Heart right ventricle (tissue), 16 donors: Measurements from ENCODE around the gene PTPN9. TPM values are rescaled to one million over a fixed set of nuclear protein-coding genes. Genes with fewer than 3 reads are reported as not detected.
"Not testable (repeated sequence)": the region's sequence is repeated elsewhere in the genome, so short reads cannot be mapped to it uniquely, and the experiment has no call there.

Experiments
- ATAC-seq, 8 donors: fragments of 200-7000 bp; cut with Tn5 transposase; one replicate each; pipeline ENCODE4 v1.9.1; 2020; ENCODE audit warnings: mild to moderate bottlenecking in 8 of 8, moderate library complexity in 8 of 8, moderate number of reproducible peaks in 1 of 8
- DNase-seq, 2 donors: peaks; one replicate each; pipeline ENCODE4 v3.0.0-alpha.2; 2020
- H3K27ac ChIP-seq, 10 donors: fragments of 200-600 bp; sonication (generic) in 2 of 10; one replicate each; pipeline versions ENCODE4 v1.5.0 to v1.8.0; 2020 to 2022; ENCODE audit warnings: mild to moderate bottlenecking in 3 of 10
- H3K27me3 ChIP-seq, 7 donors: fragments of 200-600 bp; one replicate each; pipeline ENCODE4 v1.8.0; 2021 to 2022; ENCODE audit warnings: mild to moderate bottlenecking in 2 of 7
- H3K36me3 ChIP-seq, 9 donors: fragments of 200-600 bp; sonication (generic) in 1 of 9; one replicate each; pipeline versions ENCODE4 v1.5.0 to v1.8.0; 2020 to 2022; ENCODE audit warnings: mild to moderate bottlenecking in 2 of 9
- H3K4me1 ChIP-seq, 9 donors: fragments of 200-600 bp; sonication (generic) in 1 of 9; one replicate each; pipeline versions ENCODE4 v1.5.0 to v1.8.0; 2020 to 2022; ENCODE audit warnings: mild to moderate bottlenecking in 4 of 9
- H3K4me3 ChIP-seq, 10 donors: fragments of 200-600 bp; sonication (generic) in 2 of 10; one replicate each; pipeline versions ENCODE4 v1.5.0 to v1.8.0; 2020 to 2022; ENCODE audit warnings: mild to moderate bottlenecking in 7 of 10, moderate library complexity in 2 of 10
- H3K9me3 ChIP-seq, 11 donors: fragments of 200-600 bp in 10 of 11; sonication (generic) in 2 of 11; one replicate each; pipeline versions ENCODE4 v1.5.0 to v1.8.0; 2013 to 2022; ENCODE audit warnings: mild to moderate bottlenecking in 2 of 11, control low read depth in 1 of 11, moderate library complexity in 1 of 11
- CTCF ChIP-seq, 9 donors: fragments of 200-600 bp; sonication (generic) in 2 of 9; IDR thresholded peaks; one replicate each; pipeline versions ENCODE4 v1.5.0 to v1.8.0; 2021 to 2022; ENCODE audit warnings: antibody characterized with exemption in 9 of 9, mild to moderate bottlenecking in 5 of 9, moderate library complexity in 1 of 9
- WGBS, 2 donors: extraction: QIAGEN DNeasy Blood & Tissue Kit; methylation state at CpG; one replicate each; pipeline ENCODE4 v1.1.7; 2013; ENCODE audit warnings: inconsistent platforms in 1 of 2; 5-methylcytosine and 5-hydroxymethylcytosine counted together
- intact Hi-C, 10 donors: fragments of 100-400 bp; cut with DNase I; formaldehyde crosslinking; loops; one replicate each; pipeline versions ENCODE4 v1.11.1 to v1.14.2; 2022
- polyA plus RNA-seq, 2 donors: library from polyadenylated mRNA; stranded (reverse); fragments of 200-250 nt; gene quantifications; one replicate each; pipeline ENCODE4 v1.2.3, GENCODE V29; 2013
- total RNA-seq, 10 donors: library from RNA; stranded (reverse); fragmentation: NEBNext Ultra II Directional in 3 of 10; extraction: Animal tissue kit (Norgen Biotek cat#: 25700) in 3 of 10; gene quantifications; one replicate each; pipeline versions ENCODE4 v1.2.1 to v1.2.4, GENCODE V29; 2021 to 2023
- donor health status: Arrhythmogenic right ventricular cardiomyopathy.
- donor health status: ischemic (EF 13 %, LVEDD 7.1; RV severe dilation, severe dysfunction).
- donor health status: healthy with polysubstance abuse.
- donor health status: DM: no; HTN: yes; CAD: no.
- donor health status: DM: no; HTN: no; CAD: no.
- donor health status: ischemic (EF 25% LVEDD 6.9; RV normal size, moderate dysfunction).
- donor health status: ischemic (EF 25% LVEDD 5.7; RV mildly dilated, moderate dysfunction).
- donor health status: healthy.
- donor health status: DM: yes; HTN: yes; CAD: no.
- donor health status: Ischemic cardiomyopathy.
- donor health status: ischemic (EF 35%, LVEDD 5.7; RV mildly dilated, moderate dysfunction).
- donor health status: nonischemic (EF 11% LVEDD 7.7; RV severe dilation, severe dysfunction).
- donor health status: DM: yes; HTN: yes; CAD: no.
- donor health status: PGD.
- donor health status: ischemic (EF 29% LVEDD 5.4; RV normal size, mild dysfunction).
- donor health status: nonischemic (EF 23%, LVEDD 6.1; RV moderate dilation, normal function).

PTPN9 gene
- total and polyA plus RNA-seq, 12 donors: 2.0 to 11.0 (median 8.0) TPM

DNA sequence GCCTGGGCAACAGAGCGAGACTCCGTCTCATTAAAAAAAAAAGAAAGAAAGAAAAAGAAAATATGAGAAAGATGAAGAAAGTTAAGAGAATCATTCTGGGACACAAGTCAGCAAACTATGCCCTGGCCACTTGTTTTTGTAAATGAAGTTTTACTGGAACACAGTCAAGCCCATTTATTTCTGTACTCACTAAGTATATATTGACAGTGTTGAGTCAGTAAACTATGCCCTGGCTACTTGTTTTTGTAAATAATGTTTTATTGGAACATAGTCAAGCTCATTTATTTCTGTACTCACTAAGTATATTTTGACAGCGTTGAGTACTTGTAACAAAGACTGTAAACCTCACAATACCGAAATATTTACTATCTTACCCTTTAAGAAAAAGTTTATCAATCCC, 85.4 kb downstream of the PTPN9 start:
- intact Hi-C loops: no loop called here
- peaks cover 0 to 10% (median 0%) of the 10 kb centered on the region in 11 donors for H3K9me3 ChIP-seq
- H3K4me1 ChIP-seq: no peaks in the 10 kb centered on the region
- H3K27ac ChIP-seq: no peak overlapping the region
- H3K27me3 ChIP-seq: no peaks in the 10 kb centered on the region
- TF ChIP-seq CTCF (IDR thresholded peaks at IDR 0.05): no peak
- no peak for DNase-seq
- no peak overlapping the region for H3K4me3 ChIP-seq
- H3K36me3 ChIP-seq: peaks cover 0 to 97% (median 17%) of the 10 kb centered on the region in 9 donors
- no peak for ATAC-seq
- WGBS, 2 donors: 96 to 97% methylated on average over 4 of the region's 4 CpGs

GRCh38 chr15:75483961-75484360, 95.2 kb downstream of the PTPN9 start:
- ATAC-seq (no peak), DNase-seq (no peak)
- Histone ChIP-seq H3K36me3 (peaks cover 0 to 68% (median 0%) of the 10 kb centered on the region in 9 donors), H3K9me3 (peaks cover 0 to 7% (median 0%) of the 10 kb centered on the region in 11 donors), H3K4me3 (no peak overlapping the region), H3K27ac (no peak overlapping the region), H3K27me3 (no peaks in the 10 kb centered on the region), H3K4me1 (peaks cover 0 to 10% (median 0%) of the 10 kb centered on the region in 9 donors)
- no peak for TF ChIP-seq CTCF (IDR thresholded peaks at IDR 0.05)
- intact Hi-C loops: no loop called here
- 56 to 63% methylated on average over 1 of the region's 1 CpG for WGBS, 2 donors

DNA sequence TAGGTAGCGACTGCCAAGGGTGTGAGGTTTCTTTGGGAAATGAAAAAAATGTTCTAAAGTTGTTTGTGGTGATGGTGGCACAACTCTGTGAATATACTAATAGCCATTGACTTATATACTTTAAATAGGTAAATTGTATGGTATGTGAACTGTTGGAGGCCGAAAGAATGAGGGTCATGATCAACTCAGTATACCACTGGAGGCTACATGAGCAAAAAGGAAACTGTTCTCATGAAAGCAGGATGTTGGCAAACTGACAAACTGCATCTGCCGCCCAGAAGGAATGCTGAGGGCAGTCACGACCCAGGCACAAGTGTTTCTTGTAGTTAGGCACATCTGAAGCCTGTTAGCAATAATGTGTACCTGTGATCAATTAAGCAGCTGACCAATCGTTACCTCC, 95.6 kb downstream of the PTPN9 start:
- DNase-seq, intact Hi-C loops, H3K4me1 ChIP-seq, H3K27me3 ChIP-seq, H3K27ac ChIP-seq, H3K9me3 ChIP-seq, ATAC-seq, H3K4me3 ChIP-seq: not testable (repeated sequence)
- peaks cover 0 to 68% (median 4%) of the 10 kb centered on the region in 9 donors for H3K36me3 ChIP-seq
- 79 to 81% methylated on average over 5 of the region's 5 CpGs for WGBS, 2 donors

GRCh38 chr15:75483106-75483505, 96.0 kb downstream of the PTPN9 start:
- peaks cover 0 to 7% (median 0%) of the 10 kb centered on the region in 11 donors for H3K9me3 ChIP-seq
- 97 to 100% methylated on average over 1 of the region's 1 CpG for WGBS, 2 donors
- H3K4me1 ChIP-seq: peaks cover 0 to 10% (median 0%) of the 10 kb centered on the region in 9 donors
- no peaks in the 10 kb centered on the region for H3K27me3 ChIP-seq
- H3K4me3 ChIP-seq: no peak overlapping the region
- intact Hi-C loops: no loop called here
- DNase-seq (no peak), ATAC-seq (no peak)
- peaks cover 0 to 68% (median 8%) of the 10 kb centered on the region in 9 donors for H3K36me3 ChIP-seq
- no peak for TF ChIP-seq CTCF (IDR thresholded peaks at IDR 0.05)
- no peak overlapping the region for H3K27ac ChIP-seq

DNA sequence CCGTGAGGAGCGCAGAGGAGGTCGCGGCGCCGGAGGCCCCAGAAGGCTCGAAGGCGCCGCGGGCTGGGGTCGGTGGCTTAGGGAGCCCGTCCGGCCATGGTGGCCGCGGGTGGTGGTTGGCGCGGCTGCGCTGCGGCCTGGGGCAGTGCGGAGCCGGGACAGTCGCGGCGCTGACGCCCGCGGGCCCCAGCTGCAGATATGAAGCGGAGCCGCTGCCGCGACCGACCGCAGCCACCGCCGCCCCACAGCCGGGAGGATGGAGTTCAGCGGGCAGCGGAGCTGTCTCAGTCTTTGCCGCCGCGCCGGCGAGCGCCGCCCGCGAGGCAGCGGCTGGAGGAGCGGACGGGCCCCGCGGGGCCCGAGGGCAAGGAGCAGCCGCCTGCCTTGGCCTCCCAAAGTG, 98.7 kb downstream of the PTPN9 start:
- DNase-seq, H3K27me3 ChIP-seq, H3K4me1 ChIP-seq, H3K9me3 ChIP-seq, H3K4me3 ChIP-seq, H3K27ac ChIP-seq, ATAC-seq, intact Hi-C loops: not testable (repeated sequence)
- WGBS, 2 donors: 98 to 99% methylated on average over 44 to 54 of the region's 54 CpGs
- peaks cover 0 to 69% (median 19%) of the 10 kb centered on the region in 9 donors for H3K36me3 ChIP-seq
